Transverse colon (tissue), 4 donors: Measurements from ENCODE around the gene OR10G3. TPM values are rescaled to one million over a fixed set of nuclear protein-coding genes. Genes with fewer than 3 reads are reported as not detected.

ENCODE experiments used
- DNase-seq: peaks from one replicate; pipeline ENCODE4 v3.0.0-alpha.2; 2019
- H3K27ac ChIP-seq, 4 donors: fragments of 200-600 bp; sonication (generic); 2 replicates each; pipeline ENCODE4 v1.5.1; 2016 to 2018; ENCODE audit warnings: inconsistent platforms in 4 of 4
- H3K27me3 ChIP-seq: fragments of 200-600 bp; sonication (generic); 2 replicates; pipeline ENCODE4 v1.5.1; 2017; ENCODE audit warnings: inconsistent platforms
- H3K36me3 ChIP-seq, 4 donors: fragments of 200-600 bp; sonication (generic); 2 replicates each; pipeline ENCODE4 v1.5.1; 2017 to 2019; ENCODE audit warnings: inconsistent platforms in 4 of 4
- H3K4me1 ChIP-seq, 4 donors: fragments of 200-600 bp; sonication (generic); 2 replicates each; pipeline ENCODE4 v1.5.1; 2017 to 2020; ENCODE audit warnings: inconsistent platforms in 4 of 4
- H3K4me3 ChIP-seq, 4 donors: fragments of 200-600 bp; sonication (generic); 1 replicate in 1 of 4; 2 replicates in 3 of 4; pipeline versions ENCODE4 v1.5.1 to v1.6.1; 2017 to 2019; ENCODE audit warnings: inconsistent platforms in 4 of 4
- H3K9me3 ChIP-seq, 2 donors: fragments of 200-600 bp; sonication (generic); 2 replicates each; pipeline ENCODE4 v1.5.1; 2017 to 2019; ENCODE audit warnings: inconsistent platforms in 2 of 2
- CTCF ChIP-seq, 5 experiments: fragments of 200-600 bp in 3 of 5; fragments of 450-650 bp in 2 of 5; sonication (generic) in 3 of 5; IDR thresholded peaks; 1 replicate in 2 of 5; 2 replicates in 3 of 5; pipeline ENCODE4 v1.5.1; 2016 to 2017; ENCODE audit warnings: antibody characterized with exemption in 5 of 5, inconsistent platforms in 3 of 5, mild to moderate bottlenecking in 2 of 5, moderate library complexity in 1 of 5
- EP300 ChIP-seq: sonication (generic); formaldehyde crosslinking; IDR thresholded peaks from one replicate; pipeline ENCODE4 v1.6.1; 2017; ENCODE audit warnings: antibody characterized with exemption, low read depth
- POLR2A ChIP-seq: fragments of 450-650 bp; IDR thresholded peaks from one replicate; pipeline ENCODE4 v1.6.1; 2016; ENCODE audit warnings: antibody characterized with exemption, mild to moderate bottlenecking, moderate library complexity
- POLR2AphosphoS5 ChIP-seq, 3 donors: sonication (generic); formaldehyde crosslinking; IDR thresholded peaks; one replicate each; pipeline ENCODE4 v1.6.1; 2016; ENCODE audit warnings: antibody characterized with exemption in 3 of 3
- WGBS, 2 donors: methylation state at CpG; one replicate each; pipeline ENCODE4 v1.1.5; 2018; ENCODE audit warnings: low coverage in 1 of 2; 5-methylcytosine and 5-hydroxymethylcytosine counted together
- in situ Hi-C, 4 donors: fragments of 200-750 bp; cut with MboI; loops; one replicate each; pipeline versions ENCODE4 v1.15.0 to v1.15.1; 2017; ENCODE audit warnings: low sequenced_read_pairs in 3 of 4, low pct_ligation_motif_present in 1 of 4, low pct_unique_long_range_greater_than_20kb in 1 of 4
- intact Hi-C: fragments of 100-400 bp; cut with DNase I; formaldehyde crosslinking; loops from one replicate; pipeline ENCODE4 v1.15.1; 2023; ENCODE audit warnings: low total_unique reads
- total RNA-seq, 4 donors: library from RNA; depleted of rRNA; stranded (reverse); fragments of >200 nt; gene quantifications; one replicate each; pipeline ENCODE4 v1.1.0, GENCODE V29; 2016

Gene OR10G3
- total RNA-seq, 4 donors from 2014 or later = not detected

GRCh38 chr14:21533294-21533693 is 46.6 kb downstream of the OR10G3 start:
- no peak for TF ChIP-seq EP300
- TF ChIP-seq CTCF (IDR thresholded peaks at IDR 0.05) = no peak
- TF ChIP-seq POLR2A = no peak
- TF ChIP-seq POLR2AphosphoS5 (IDR thresholded peaks at IDR 0.05) = no peak
- intact Hi-C loops (no loop called here), in situ Hi-C loops (no loop called here)
- Histone ChIP-seq H3K27ac (no peak overlapping the region), H3K27me3 (peaks cover 50% of the 10 kb centered on the region), H3K4me1 (peaks cover 0 to 4% (median 0%) of the 10 kb centered on the region in 4 donors), H3K36me3 (no peaks in the 10 kb centered on the region), H3K9me3 (no peaks in the 10 kb centered on the region), H3K4me3 (no peak overlapping the region)
- no peak for DNase-seq

- WGBS, 2 donors = 86 to 93% methylated on average over 1 of the region's 1 CpG
- Histone ChIP-seq H3K4me1 (peaks cover 0 to 15% (median 3%) of the 10 kb centered on the region in 4 donors), H3K27me3 (peaks cover 14% of the 10 kb centered on the region), H3K27ac (no peak overlapping the region), H3K36me3 (no peaks in the 10 kb centered on the region), H3K4me3 (no peak overlapping the region), H3K9me3 (no peaks in the 10 kb centered on the region)
- TF ChIP-seq CTCF (IDR thresholded peaks at IDR 0.05) = no peak
- no peak for TF ChIP-seq EP300
- TF ChIP-seq POLR2AphosphoS5 (IDR thresholded peaks at IDR 0.05) = no peak
- TF ChIP-seq POLR2A = no peak
- in situ Hi-C loops = no loop called here
- intact Hi-C loops = no loop called here
- DNase-seq = no peak
These were observed 50.4 kb downstream of the OR10G3 start for GRCh38 chr14:21529515-21529914.

GRCh38 chr14:21528381-21529348 is 51.2 kb downstream of the OR10G3 start:
- Histone ChIP-seq H3K4me1 (peaks cover 0 to 15% (median 3%) of the 10 kb centered on the region in 4 donors), H3K27ac (no peak overlapping the region), H3K27me3 (peaks cover 5% of the 10 kb centered on the region), H3K9me3 (no peaks in the 10 kb centered on the region), H3K36me3 (no peaks in the 10 kb centered on the region), H3K4me3 (no peak overlapping the region)
- 56 to 69% methylated on average over 3 to 4 of the region's 4 CpGs for WGBS, 2 donors
- DNase-seq = no peak
- intact Hi-C loops = no loop called here
- TF ChIP-seq EP300 (no peak), POLR2AphosphoS5 (IDR thresholded peaks at IDR 0.05) (no peak), POLR2A (no peak), CTCF (IDR thresholded peaks at IDR 0.05) (no peak)
- in situ Hi-C loops = no loop called here

- Histone ChIP-seq H3K4me3 (no peak overlapping the region), H3K27me3 (no peaks in the 10 kb centered on the region), H3K4me1 (peaks cover 0 to 15% (median 3%) of the 10 kb centered on the region in 4 donors), H3K27ac (no peak overlapping the region), H3K9me3 (no peaks in the 10 kb centered on the region), H3K36me3 (no peaks in the 10 kb centered on the region)
- TF ChIP-seq CTCF (IDR thresholded peaks at IDR 0.05) (no peak), EP300 (no peak)
- intact Hi-C loops = no loop called here
- WGBS, 2 donors = 50 to 57% methylated on average over 1 of the region's 1 CpG
- in situ Hi-C loops = no loop called here
- DNase-seq = no peak
These were observed 52.6 kb downstream of the OR10G3 start for GRCh38 chr14:21527318-21527679.
